ENCODE results near the gene SSBP3. TPM values are rescaled to one million over a fixed set of nuclear protein-coding genes. Genes with fewer than 3 reads are reported as not detected.
A peak's percentile ranks its signal among the peaks of the same experiment; 100 is the strongest.
"Not testable (repeated sequence)": the region's sequence is repeated elsewhere in the genome, so short reads cannot be mapped to it uniquely, and the experiment has no call there.

The SSBP3 gene
- total and polyA plus RNA-seq, 4 donors: 23.3 to 108 (median 66.3) TPM

GRCh38 chr1:54222711-54223110, 183.5 kb downstream of the SSBP3 start:
- DNase-seq (ENCODE audit: low read depth in 4 of 6, low spot score in 6 of 6): no peak
- H3K9me3 ChIP-seq (ENCODE audit: control insufficient read depth, insufficient read depth, low read length): no peaks in the 10 kb centered on the region
- peaks cover 35% of the 10 kb centered on the region for H3K4me1 ChIP-seq (ENCODE audit: control insufficient read depth, insufficient read depth, low read length)
- 61% methylated on average over 3 of the region's 6 CpGs for WGBS (ENCODE audit: insufficient coverage)
- H3K36me3 ChIP-seq (ENCODE audit: control insufficient read depth, insufficient read depth, low read length): peaks cover 65% of the 10 kb centered on the region
- H3K27me3 ChIP-seq (ENCODE audit: control insufficient read depth, insufficient read depth, low read length): no peaks in the 10 kb centered on the region
- H3K27ac ChIP-seq (ENCODE audit: low read depth, low read length): no peak overlapping the region
- H3K4me3 ChIP-seq (ENCODE audit: low read depth, low read length): no peak overlapping the region

- Histone ChIP-seq H3K4me3 (ENCODE audit: low read depth, low read length) (no peak overlapping the region), H3K9me3 (ENCODE audit: control insufficient read depth, insufficient read depth, low read length) (no peaks in the 10 kb centered on the region), H3K4me1 (ENCODE audit: control insufficient read depth, insufficient read depth, low read length) (peaks cover 28% of the 10 kb centered on the region), H3K27ac (ENCODE audit: low read depth, low read length) (no peak overlapping the region), H3K27me3 (ENCODE audit: control insufficient read depth, insufficient read depth, low read length) (no peaks in the 10 kb centered on the region), H3K36me3 (ENCODE audit: control insufficient read depth, insufficient read depth, low read length) (peaks cover 67% of the 10 kb centered on the region)
- WGBS (ENCODE audit: insufficient coverage): 94% methylated on average over 7 of the region's 7 CpGs
- DNase-seq (ENCODE audit: low read depth in 4 of 6, low spot score in 6 of 6): no peak
These were observed 184.2 kb downstream of the SSBP3 start for GRCh38 chr1:54221867-54222484.

- Histone ChIP-seq H3K27me3 (ENCODE audit: control insufficient read depth, insufficient read depth, low read length) (no peaks in the 10 kb centered on the region), H3K36me3 (ENCODE audit: control insufficient read depth, insufficient read depth, low read length) (peaks cover 73% of the 10 kb centered on the region), H3K27ac (ENCODE audit: low read depth, low read length) (no peak overlapping the region), H3K9me3 (ENCODE audit: control insufficient read depth, insufficient read depth, low read length) (no peaks in the 10 kb centered on the region), H3K4me3 (ENCODE audit: low read depth, low read length) (no peak overlapping the region), H3K4me1 (ENCODE audit: control insufficient read depth, insufficient read depth, low read length) (peaks cover 27% of the 10 kb centered on the region)
- DNase-seq (ENCODE audit: low read depth in 4 of 6, low spot score in 6 of 6): no peak
- WGBS (ENCODE audit: insufficient coverage): 94% methylated on average over 12 of the region's 12 CpGs
These were observed 184.9 kb downstream of the SSBP3 start for GRCh38 chr1:54221113-54221834.

- H3K4me1 ChIP-seq (ENCODE audit: control insufficient read depth, insufficient read depth, low read length): peaks cover 20% of the 10 kb centered on the region
- H3K9me3 ChIP-seq (ENCODE audit: control insufficient read depth, insufficient read depth, low read length): no peaks in the 10 kb centered on the region
- DNase-seq (ENCODE audit: low read depth in 4 of 6, low spot score in 6 of 6): peak in 1 of 6 donors; percentile 49
- 39% methylated on average over 16 of the region's 18 CpGs for WGBS (ENCODE audit: insufficient coverage)
- H3K27ac ChIP-seq (ENCODE audit: low read depth, low read length): no peak overlapping the region
- H3K4me3 ChIP-seq (ENCODE audit: low read depth, low read length): no peak overlapping the region
- peaks cover 76% of the 10 kb centered on the region for H3K36me3 ChIP-seq (ENCODE audit: control insufficient read depth, insufficient read depth, low read length)
- H3K27me3 ChIP-seq (ENCODE audit: control insufficient read depth, insufficient read depth, low read length): no peaks in the 10 kb centered on the region
These were observed 186.0 kb downstream of the SSBP3 start for GRCh38 chr1:54220004-54220811.

GRCh38 chr1:54219688-54220003, 186.5 kb downstream of the SSBP3 start:
- Histone ChIP-seq H3K9me3 (ENCODE audit: control insufficient read depth, insufficient read depth, low read length) (no peaks in the 10 kb centered on the region), H3K27ac (ENCODE audit: low read depth, low read length) (no peak overlapping the region), H3K4me3 (ENCODE audit: low read depth, low read length) (no peak overlapping the region), H3K36me3 (ENCODE audit: control insufficient read depth, insufficient read depth, low read length) (peaks cover 76% of the 10 kb centered on the region), H3K27me3 (ENCODE audit: control insufficient read depth, insufficient read depth, low read length) (no peaks in the 10 kb centered on the region), H3K4me1 (ENCODE audit: control insufficient read depth, insufficient read depth, low read length) (peaks cover 20% of the 10 kb centered on the region)
- no peak for DNase-seq (ENCODE audit: low read depth in 4 of 6, low spot score in 6 of 6)
- WGBS (ENCODE audit: insufficient coverage): 50% methylated on average over 2 of the region's 3 CpGs

- no peak for DNase-seq (ENCODE audit: low read depth in 4 of 6, low spot score in 6 of 6)
- Histone ChIP-seq H3K36me3 (ENCODE audit: control insufficient read depth, insufficient read depth, low read length) (peaks cover 76% of the 10 kb centered on the region), H3K27ac (ENCODE audit: low read depth, low read length) (no peak overlapping the region), H3K4me3 (ENCODE audit: low read depth, low read length) (no peak overlapping the region), H3K4me1 (ENCODE audit: control insufficient read depth, insufficient read depth, low read length) (peaks cover 20% of the 10 kb centered on the region), H3K27me3 (ENCODE audit: control insufficient read depth, insufficient read depth, low read length) (no peaks in the 10 kb centered on the region), H3K9me3 (ENCODE audit: control insufficient read depth, insufficient read depth, low read length) (no peaks in the 10 kb centered on the region)
- 85% methylated on average over 8 of the region's 11 CpGs for WGBS (ENCODE audit: insufficient coverage)
These were observed 187.1 kb downstream of the SSBP3 start for GRCh38 chr1:54218883-54219687.

GRCh38 chr1:54215523-54215922, 190.7 kb downstream of the SSBP3 start:
- peaks cover 7% of the 10 kb centered on the region for H3K4me1 ChIP-seq (ENCODE audit: control insufficient read depth, insufficient read depth, low read length)
- no peaks in the 10 kb centered on the region for H3K9me3 ChIP-seq (ENCODE audit: control insufficient read depth, insufficient read depth, low read length)
- no peak for DNase-seq (ENCODE audit: low read depth in 4 of 6, low spot score in 6 of 6)
- H3K27ac ChIP-seq (ENCODE audit: low read depth, low read length): no peak overlapping the region
- no peak overlapping the region for H3K4me3 ChIP-seq (ENCODE audit: low read depth, low read length)
- peaks cover 81% of the 10 kb centered on the region for H3K36me3 ChIP-seq (ENCODE audit: control insufficient read depth, insufficient read depth, low read length)
- 99% methylated on average over 7 of the region's 9 CpGs for WGBS (ENCODE audit: insufficient coverage)
- no peaks in the 10 kb centered on the region for H3K27me3 ChIP-seq (ENCODE audit: control insufficient read depth, insufficient read depth, low read length)

- 67% methylated on average over 1 of the region's 1 CpG for WGBS (ENCODE audit: insufficient coverage)
- Histone ChIP-seq H3K36me3 (ENCODE audit: control insufficient read depth, insufficient read depth, low read length) (peaks cover 83% of the 10 kb centered on the region), H3K27ac (ENCODE audit: low read depth, low read length) (no peak overlapping the region), H3K9me3 (ENCODE audit: control insufficient read depth, insufficient read depth, low read length) (no peaks in the 10 kb centered on the region), H3K4me3 (ENCODE audit: low read depth, low read length) (no peak overlapping the region), H3K27me3 (ENCODE audit: control insufficient read depth, insufficient read depth, low read length) (no peaks in the 10 kb centered on the region), H3K4me1 (ENCODE audit: control insufficient read depth, insufficient read depth, low read length) (no peaks in the 10 kb centered on the region)
- DNase-seq (ENCODE audit: low read depth in 4 of 6, low spot score in 6 of 6): no peak
These were observed 193.3 kb downstream of the SSBP3 start for GRCh38 chr1:54212872-54213271.

GRCh38 chr1:54207896-54208295, 198.3 kb downstream of the SSBP3 start:
- DNase-seq (ENCODE audit: low read depth in 4 of 6, low spot score in 6 of 6): not testable (repeated sequence)

More at GRCh38 chr1:54207896-54208295, 198.3 kb downstream of the SSBP3 start:
- H3K27ac ChIP-seq (ENCODE audit: low read depth, low read length); H3K9me3 ChIP-seq (ENCODE audit: control insufficient read depth, insufficient read depth, low read length); H3K4me3 ChIP-seq (ENCODE audit: low read depth, low read length); H3K4me1 ChIP-seq (ENCODE audit: control insufficient read depth, insufficient read depth, low read length); H3K27me3 ChIP-seq (ENCODE audit: control insufficient read depth, insufficient read depth, low read length): not testable (repeated sequence)
- H3K36me3 ChIP-seq (ENCODE audit: control insufficient read depth, insufficient read depth, low read length): peaks cover 68% of the 10 kb centered on the region
- WGBS (ENCODE audit: insufficient coverage): no CpG with 5 or more reads among the region's 4 CpGs

Measured in spinal cord (tissue), 10 donors.